H7 (cell line): ENCODE results near the gene EHD1. TPM values are rescaled to one million over a fixed set of nuclear protein-coding genes. Genes with fewer than 3 reads are reported as not detected.

ENCODE experiments used
- DNase-seq: peaks from one replicate; pipeline ENCODE4 v3.0.0; 2012
- H3K27me3 ChIP-seq: 2 replicates; pipeline ENCODE4 v1.6.0; 2011; ENCODE audit warnings: mild to moderate bottlenecking, low read length; ENCODE audit not compliant: control insufficient read depth, insufficient read depth
- H3K36me3 ChIP-seq: replicated peaks from 2 replicates; pipeline ENCODE4 v1.5.1; 2011; ENCODE audit warnings: low read length; ENCODE audit not compliant: control insufficient read depth, insufficient read depth
- H3K4me3 ChIP-seq: 2 replicates; pipeline ENCODE4 v1.5.1; 2011; ENCODE audit warnings: low read depth, mild to moderate bottlenecking, control low read depth, low read length, moderate library complexity; ENCODE audit not compliant: insufficient read depth
- total RNA-seq: library from RNA; depleted of rRNA; stranded (reverse); fragments of >200 nt; shearing (Covaris generic); gene quantifications from 2 replicates; pipeline ENCODE4 v1.2.3, GENCODE V29; 2014

The EHD1 gene
- total RNA-seq, 1 experiment from 2014 or later = 30.2 TPM

DNA sequence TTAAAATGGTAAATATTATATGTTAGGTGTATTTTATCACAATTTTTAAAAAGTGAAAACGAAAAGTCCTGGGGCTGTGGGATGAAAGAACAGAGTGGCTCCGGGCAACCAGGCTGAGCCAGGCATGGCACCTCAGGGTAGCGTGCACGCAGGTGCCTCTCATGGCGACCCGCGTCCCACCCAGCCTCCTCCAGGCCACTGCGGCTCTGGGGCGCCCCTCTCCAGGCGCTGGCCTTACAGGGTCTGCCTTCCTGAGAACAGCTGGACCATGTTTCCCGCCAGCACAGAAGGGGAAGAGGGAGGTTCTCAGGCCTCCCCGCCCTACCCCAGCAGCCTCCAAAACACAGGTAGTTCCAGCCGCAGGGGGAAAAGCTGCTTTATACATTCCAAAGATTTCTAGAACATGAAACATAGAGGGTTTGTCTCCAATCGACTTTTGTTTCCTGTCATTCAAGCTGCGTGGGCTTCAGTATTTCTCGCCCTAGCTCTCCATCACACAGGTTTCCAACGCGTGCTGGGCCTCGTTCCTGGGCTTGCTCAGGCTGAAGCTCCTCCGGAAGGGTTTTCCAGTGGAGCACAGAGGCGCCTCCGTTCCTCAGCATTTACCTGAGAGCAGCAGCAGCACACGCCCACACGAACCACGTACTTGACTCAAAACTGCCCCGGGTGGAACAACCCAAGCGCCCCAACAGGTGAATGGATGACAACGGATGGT is 10.5 kb downstream of the EHD1 start:
- H3K4me3 ChIP-seq = no peak overlapping the region
- DNase-seq = peak; percentile 53
- no peaks in the 10 kb centered on the region for H3K27me3 ChIP-seq
- no peaks in the 10 kb centered on the region; the same call in none of the 2 replicates for H3K36me3 ChIP-seq

- DNase-seq = no peak
- Histone ChIP-seq H3K36me3 (no peaks in the 10 kb centered on the region), H3K4me3 (no peak overlapping the region), H3K27me3 (no peaks in the 10 kb centered on the region)
Observed at GRCh38 chr11:64866173-64866491, 12.3 kb downstream of the EHD1 start.

GRCh38 chr11:64865286-64866172 is 12.9 kb downstream of the EHD1 start:
- no peaks in the 10 kb centered on the region for H3K27me3 ChIP-seq
- H3K4me3 ChIP-seq = no peak overlapping the region
- DNase-seq = peak; percentile 41
- no peaks in the 10 kb centered on the region for H3K36me3 ChIP-seq

DNA sequence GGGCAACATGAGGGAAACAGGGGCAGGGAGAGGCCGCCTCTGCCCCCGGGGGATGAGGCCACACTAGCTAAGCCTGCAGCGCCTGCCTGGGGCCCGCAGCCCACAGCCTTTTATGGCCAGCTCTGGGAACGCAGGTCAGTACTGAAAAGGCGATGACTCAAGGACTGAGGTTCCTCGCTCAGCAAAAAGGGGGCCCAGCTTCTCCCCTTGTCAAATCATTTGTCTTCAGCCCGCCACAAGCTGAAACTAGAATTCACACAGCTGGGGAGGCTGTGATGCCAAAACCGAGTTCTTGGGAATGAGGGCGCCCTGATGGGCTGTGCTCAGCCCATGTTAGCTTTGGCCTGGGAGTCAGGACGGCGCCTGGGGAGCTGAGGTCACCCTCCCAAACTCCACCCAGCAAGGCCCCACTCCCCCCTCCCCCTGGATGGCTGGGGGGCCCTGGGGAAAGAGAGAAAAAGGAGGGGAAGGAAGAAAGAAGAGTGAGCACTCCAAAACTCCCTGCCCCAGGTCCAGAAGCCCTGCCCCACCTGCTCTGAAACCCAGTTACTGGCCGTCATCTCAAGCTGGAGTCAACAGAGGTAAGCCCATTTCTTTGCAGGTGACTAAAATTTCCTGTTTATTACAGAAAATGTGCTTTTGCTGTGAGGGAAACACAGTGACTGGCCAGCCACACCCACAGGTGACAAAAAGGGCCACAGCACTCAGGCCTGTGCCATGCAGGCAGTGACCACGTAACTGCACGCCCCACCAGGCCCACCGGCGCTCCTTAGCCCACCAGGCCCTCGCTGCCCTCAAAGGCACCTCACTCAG is 13.7 kb downstream of the EHD1 start:
- H3K36me3 ChIP-seq = no peaks in the 10 kb centered on the region; the same call in none of the 2 replicates
- no peaks in the 10 kb centered on the region for H3K27me3 ChIP-seq
- H3K4me3 ChIP-seq = no peak overlapping the region
- peak; percentile 78 for DNase-seq

DNA sequence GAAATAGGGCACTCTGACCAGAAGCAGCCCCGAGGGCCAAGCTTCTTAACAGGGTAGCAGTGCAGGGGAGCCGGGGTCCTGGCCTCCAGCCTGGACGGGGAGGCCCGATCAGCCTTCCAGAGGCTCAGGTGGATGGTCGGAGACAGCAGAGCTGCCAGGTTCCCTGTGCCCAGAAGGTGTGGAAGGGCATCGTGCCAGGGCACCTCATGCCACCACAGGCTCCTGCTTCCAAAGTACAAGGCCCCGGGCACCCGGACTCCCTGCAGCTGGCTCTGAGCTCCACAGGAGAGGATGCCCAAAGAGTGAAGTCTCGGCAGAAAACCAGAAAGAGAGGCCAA is 14.3 kb downstream of the EHD1 start:
- H3K4me3 ChIP-seq = no peak overlapping the region
- no peaks in the 10 kb centered on the region; the same call in none of the 2 replicates for H3K36me3 ChIP-seq
- no peak for DNase-seq
- H3K27me3 ChIP-seq = no peaks in the 10 kb centered on the region

DNA sequence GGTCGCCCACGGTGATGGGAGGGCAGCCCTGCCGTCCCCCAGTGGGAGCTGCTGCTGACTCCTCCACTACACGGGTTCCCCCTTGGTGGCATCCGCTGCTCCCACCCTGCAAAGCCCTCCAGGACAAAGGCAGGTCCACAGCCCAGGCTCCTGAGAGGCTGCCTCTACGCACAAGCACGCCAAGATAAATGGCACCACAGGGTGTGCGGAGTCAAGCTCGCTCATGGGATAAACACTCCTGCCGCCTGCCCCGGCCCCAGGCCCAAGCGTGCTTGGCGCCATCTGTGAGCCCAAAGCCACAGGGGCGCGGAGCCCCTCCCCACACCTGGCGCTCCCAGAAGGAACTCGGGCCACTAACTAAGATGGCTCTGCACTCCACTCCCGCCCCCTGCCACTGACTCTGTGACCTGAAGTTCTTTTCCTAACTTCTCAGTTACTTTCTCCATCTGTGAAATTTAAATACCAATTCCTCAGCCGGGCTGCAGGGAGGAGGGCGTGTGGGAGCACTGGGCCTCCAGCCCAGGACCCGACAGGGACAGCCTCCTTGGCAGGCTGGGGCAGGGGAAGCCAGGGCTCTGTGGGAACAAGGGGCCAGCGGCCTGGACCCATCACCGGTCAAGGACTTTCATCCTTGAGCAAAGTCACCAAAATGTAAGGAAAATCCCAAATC is 14.9 kb downstream of the EHD1 start:
- DNase-seq = peak; percentile 85
- no peaks in the 10 kb centered on the region for H3K27me3 ChIP-seq
- H3K36me3 ChIP-seq = no peaks in the 10 kb centered on the region; the same call in none of the 2 replicates
- no peak overlapping the region for H3K4me3 ChIP-seq

DNA sequence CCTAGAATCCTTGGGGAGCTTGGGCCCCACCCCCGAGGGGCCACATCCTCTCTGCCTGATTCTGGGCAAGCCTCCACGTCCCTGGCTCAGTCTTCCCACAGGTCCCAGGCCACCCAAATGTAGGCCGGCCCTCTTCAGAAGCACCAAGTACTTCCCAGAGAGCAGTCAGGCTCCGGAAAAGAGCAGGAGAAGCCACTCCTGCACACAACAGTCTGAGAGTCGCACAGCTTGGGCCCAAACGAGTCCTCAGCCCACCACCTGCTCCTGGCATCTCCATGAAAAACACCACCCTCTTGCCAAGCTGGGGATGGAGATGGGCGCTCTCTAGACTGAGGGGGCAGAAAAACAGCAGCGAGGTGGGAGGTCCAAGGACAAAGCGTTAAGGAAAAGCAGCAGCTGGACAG is 15.4 kb downstream of the EHD1 start:
- Histone ChIP-seq H3K27me3 (no peaks in the 10 kb centered on the region), H3K4me3 (no peak overlapping the region), H3K36me3 (no peaks in the 10 kb centered on the region; the same call in none of the 2 replicates)
- peak; percentile 65 for DNase-seq

DNA sequence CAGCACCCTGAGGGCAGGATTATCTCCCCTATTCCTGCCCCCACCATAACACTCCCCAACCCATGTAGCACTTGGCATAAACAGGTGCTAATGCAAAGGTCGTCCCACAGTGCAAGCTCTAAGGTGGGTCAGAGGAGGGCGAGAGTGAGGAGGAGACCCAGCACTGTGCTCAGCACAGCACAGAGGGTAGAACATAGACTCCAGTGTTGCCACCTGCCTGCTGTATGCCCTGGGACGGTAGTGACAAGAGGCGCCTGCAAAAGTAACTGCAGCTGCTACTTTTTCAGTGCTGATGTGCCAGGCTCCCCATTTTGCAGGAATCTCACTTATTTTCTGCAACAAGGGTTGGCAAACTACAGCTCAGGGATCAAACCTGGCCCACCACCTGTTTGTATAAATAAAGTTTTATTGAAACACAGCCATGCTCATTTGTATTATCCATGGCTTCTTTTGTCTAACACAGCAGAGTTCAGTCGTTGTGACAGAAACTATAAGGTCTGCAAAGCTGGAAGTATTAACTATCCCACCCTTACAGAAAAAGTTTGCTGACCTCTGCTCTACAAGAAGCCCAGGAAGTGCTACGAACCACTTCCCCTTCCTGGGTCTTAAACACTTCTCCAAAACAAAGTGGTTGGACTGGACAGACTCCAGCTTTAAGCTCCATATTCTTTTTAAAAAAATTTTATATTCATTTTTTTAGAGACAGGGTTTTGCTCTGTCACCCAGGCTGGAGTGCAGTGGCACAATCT is 17.0 kb downstream of the EHD1 start:
- Histone ChIP-seq H3K4me3 (no peak overlapping the region), H3K27me3 (no peaks in the 10 kb centered on the region), H3K36me3 (no peaks in the 10 kb centered on the region; the same call in none of the 2 replicates)

GRCh38 chr11:64859542-64860414 is 18.6 kb downstream of the EHD1 start:
- H3K4me3 ChIP-seq = no peak overlapping the region
- H3K27me3 ChIP-seq = no peaks in the 10 kb centered on the region
- DNase-seq = no peak

More for the DNA sequence above, 17.0 kb downstream of the EHD1 start:
- peak; percentile 72 for DNase-seq

DNA sequence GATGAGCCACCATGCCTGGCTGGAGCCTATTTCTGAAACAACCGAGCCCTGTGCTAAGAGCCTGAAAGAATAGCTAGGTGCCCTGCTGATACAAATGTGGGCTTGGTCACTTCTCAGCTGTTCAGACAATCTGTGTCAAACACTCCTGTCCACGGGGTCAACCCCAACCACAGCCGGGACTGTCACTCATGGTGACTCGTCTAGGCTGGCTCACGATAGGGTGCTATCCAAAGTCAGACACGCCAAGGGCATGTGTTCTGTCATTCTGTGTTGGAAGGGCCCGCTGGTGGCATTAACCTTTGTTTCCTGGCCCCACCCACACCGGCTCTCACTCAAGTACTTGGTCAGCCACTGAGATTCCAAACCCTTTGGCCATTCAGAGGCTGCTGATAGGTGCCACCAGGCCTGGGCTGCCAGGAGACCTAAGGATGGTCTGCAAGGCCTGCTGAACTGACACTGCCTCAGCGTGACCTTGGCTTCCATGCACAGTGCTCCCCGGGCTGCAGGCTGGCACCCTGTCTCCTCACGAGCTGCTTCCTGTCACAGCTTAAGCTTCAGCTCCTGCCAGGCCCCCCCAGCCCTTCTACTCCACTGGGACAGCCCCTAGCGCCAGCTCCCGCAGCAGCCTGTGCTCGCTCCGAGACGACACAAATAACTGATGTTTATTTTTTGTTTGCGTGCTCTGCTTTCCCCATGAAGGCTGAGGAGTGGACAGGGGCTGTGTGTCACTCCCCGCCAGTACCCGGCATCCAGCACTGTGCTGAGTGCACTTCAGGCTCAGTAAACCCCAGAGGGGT is 19.8 kb downstream of the EHD1 start:
- Histone ChIP-seq H3K4me3 (no peak overlapping the region), H3K36me3 (no peaks in the 10 kb centered on the region; the same call in none of the 2 replicates), H3K27me3 (no peaks in the 10 kb centered on the region)
- DNase-seq = no peak

More at GRCh38 chr11:64859542-64860414, 18.6 kb downstream of the EHD1 start:
- no peaks in the 10 kb centered on the region; the same call in none of the 2 replicates for H3K36me3 ChIP-seq

DNA sequence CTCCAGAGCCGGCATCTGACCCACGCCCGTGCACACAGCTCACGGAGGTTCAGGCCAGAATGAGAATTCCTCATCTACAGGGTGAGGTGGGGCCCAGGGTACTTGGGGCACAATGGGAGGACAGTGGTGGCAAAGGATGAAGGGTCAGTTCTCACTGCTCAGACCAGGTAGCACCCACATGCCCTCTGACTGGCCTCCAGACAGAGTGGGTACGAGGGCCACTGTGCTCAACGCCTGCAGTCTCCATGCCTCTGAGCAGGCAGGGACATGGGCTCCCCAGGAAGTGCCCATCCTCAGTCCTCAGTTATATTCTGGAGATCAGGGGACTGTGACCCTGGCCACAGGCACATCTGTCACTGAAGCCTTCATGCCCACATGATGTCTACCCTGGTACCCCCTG is 20.9 kb downstream of the EHD1 start:
- H3K36me3 ChIP-seq = no peaks in the 10 kb centered on the region; the same call in none of the 2 replicates
- H3K27me3 ChIP-seq = no peaks in the 10 kb centered on the region
- DNase-seq = no peak
- no peak overlapping the region for H3K4me3 ChIP-seq
